ENCODE measurements around the gene NAT8. TPM values are rescaled to one million over a fixed set of nuclear protein-coding genes. Genes with fewer than 3 reads are reported as not detected.
"Not testable (repeated sequence)": the region's sequence is repeated elsewhere in the genome, so short reads cannot be mapped to it uniquely, and the experiment has no call there.

NAT8 gene
- total RNA-seq, 4 donors from 2014 or later: not detected

- DNase-seq (ENCODE audit: low spot score in 2 of 2): no peak
- no peaks in the 10 kb centered on the region for H3K4me1 ChIP-seq
- H3K36me3 ChIP-seq: no peaks in the 10 kb centered on the region
- 92 to 100% methylated on average over 1 of the region's 1 CpG for WGBS, 2 donors
- no peaks in the 10 kb centered on the region for H3K9me3 ChIP-seq
- H3K27me3 ChIP-seq: no peaks in the 10 kb centered on the region
- no peak overlapping the region for H3K27ac ChIP-seq
- H3K4me3 ChIP-seq: no peak overlapping the region
- TF ChIP-seq POLR2A (IDR thresholded peaks at IDR 0.05) (no peak), EP300 (IDR thresholded peaks at IDR 0.05) (no peak), CTCF (IDR thresholded peaks at IDR 0.05) (no peak)
Measured at GRCh38 chr2:73638429-73638828, 3.8 kb downstream of the NAT8 start.

GRCh38 chr2:73636977-73637376 is 5.2 kb downstream of the NAT8 start:
- not testable (repeated sequence) for H3K27ac ChIP-seq; H3K4me3 ChIP-seq; H3K4me1 ChIP-seq; H3K9me3 ChIP-seq; H3K27me3 ChIP-seq; DNase-seq (ENCODE audit: low spot score in 2 of 2); H3K36me3 ChIP-seq

GRCh38 chr2:73630662-73631266 is 11.5 kb downstream of the NAT8 start:
- not testable (repeated sequence) for H3K9me3 ChIP-seq; DNase-seq (ENCODE audit: low spot score in 2 of 2); H3K36me3 ChIP-seq; H3K27me3 ChIP-seq; H3K4me1 ChIP-seq; H3K4me3 ChIP-seq; H3K27ac ChIP-seq
- WGBS, 2 donors: 53 to 69% methylated on average over 2 of the region's 2 CpGs
- peak in 2 of 5 experiments; percentile 45 to 47 for TF ChIP-seq CTCF (IDR thresholded peaks at IDR 0.05)

- H3K9me3 ChIP-seq; H3K4me3 ChIP-seq; H3K27ac ChIP-seq; DNase-seq (ENCODE audit: low spot score in 2 of 2); H3K27me3 ChIP-seq; H3K4me1 ChIP-seq; H3K36me3 ChIP-seq: not testable (repeated sequence)
- WGBS, 2 donors: 75 to 83% methylated on average over 2 of the region's 2 CpGs
Measured at GRCh38 chr2:73628493-73628892, 13.7 kb downstream of the NAT8 start.

GRCh38 chr2:73626237-73626636 is 16.0 kb downstream of the NAT8 start:
- not testable (repeated sequence) for DNase-seq (ENCODE audit: low spot score in 2 of 2)
- WGBS, 2 donors: 55 to 60% methylated on average over 5 of the region's 5 CpGs

GRCh38 chr2:73624625-73625024 is 17.6 kb downstream of the NAT8 start:
- WGBS, 2 donors: 51 to 65% methylated on average over 5 to 9 of the region's 9 CpGs
- not testable (repeated sequence) for H3K36me3 ChIP-seq; H3K4me3 ChIP-seq; H3K27me3 ChIP-seq; H3K27ac ChIP-seq; H3K9me3 ChIP-seq; DNase-seq (ENCODE audit: low spot score in 2 of 2); H3K4me1 ChIP-seq

More at GRCh38 chr2:73626237-73626636, 16.0 kb downstream of the NAT8 start:
- not testable (repeated sequence) for H3K27ac ChIP-seq, H3K4me3 ChIP-seq, H3K9me3 ChIP-seq, H3K36me3 ChIP-seq, H3K4me1 ChIP-seq, H3K27me3 ChIP-seq

GRCh38 chr2:73624036-73624435 is 18.2 kb downstream of the NAT8 start:
- not testable (repeated sequence) for H3K27ac ChIP-seq; H3K4me3 ChIP-seq; H3K36me3 ChIP-seq; DNase-seq (ENCODE audit: low spot score in 2 of 2); H3K4me1 ChIP-seq; H3K27me3 ChIP-seq; H3K9me3 ChIP-seq

GRCh38 chr2:73619925-73620324 is 22.3 kb downstream of the NAT8 start:
- not testable (repeated sequence) for DNase-seq (ENCODE audit: low spot score in 2 of 2); H3K27ac ChIP-seq; H3K36me3 ChIP-seq; H3K4me3 ChIP-seq; H3K27me3 ChIP-seq; H3K9me3 ChIP-seq; H3K4me1 ChIP-seq
- 53 to 67% methylated on average over 3 of the region's 3 CpGs for WGBS, 2 donors

Measured in tibial nerve (tissue), 4 donors.